Ishikawa (cell line): ENCODE results near the gene ZNF423.

Experiments
- CEBPB ChIP-seq: IDR thresholded peaks from 2 replicates; pipeline ENCODE4 v1.6.1; 2012
- CREB1 ChIP-seq: IDR thresholded peaks from 2 replicates; pipeline ENCODE4 v1.6.1; 2012; ENCODE audit warnings: low read depth
- EGR1 ChIP-seq: IDR thresholded peaks from 2 replicates; pipeline ENCODE4 v1.6.1; 2012
- EP300 ChIP-seq: IDR thresholded peaks from 2 replicates; pipeline ENCODE4 v1.6.1; 2012; ENCODE audit warnings: borderline replicate concordance
- FOXM1 ChIP-seq: IDR thresholded peaks from 2 replicates; pipeline ENCODE4 v1.6.1; 2012; ENCODE audit warnings: low read depth, borderline replicate concordance
- RAD21 ChIP-seq: IDR thresholded peaks from 2 replicates; pipeline ENCODE4 v1.6.1; 2012; ENCODE audit warnings: low read depth
- TAF1 ChIP-seq: IDR thresholded peaks from 2 replicates; pipeline ENCODE4 v1.6.1; 2012; ENCODE audit warnings: low read depth, mild to moderate bottlenecking
- TCF12 ChIP-seq: IDR thresholded peaks from 2 replicates; pipeline ENCODE4 v1.6.1; 2012; ENCODE audit warnings: low read depth
- TEAD4 ChIP-seq: IDR thresholded peaks from 2 replicates; pipeline ENCODE4 v1.6.1; 2012
- YY1 ChIP-seq: IDR thresholded peaks from 2 replicates; pipeline ENCODE4 v1.6.1; 2012; ENCODE audit warnings: low read depth
- TF ChIP-seq, protein P1 (sequence below): IDR thresholded peaks from 2 replicates; pipeline ENCODE4 v1.6.1; 2012
- TF ChIP-seq, protein P2 (sequence below): IDR thresholded peaks from 2 replicates; pipeline ENCODE4 v1.6.1; 2012; ENCODE audit warnings: low read depth, mild to moderate bottlenecking

DNA sequence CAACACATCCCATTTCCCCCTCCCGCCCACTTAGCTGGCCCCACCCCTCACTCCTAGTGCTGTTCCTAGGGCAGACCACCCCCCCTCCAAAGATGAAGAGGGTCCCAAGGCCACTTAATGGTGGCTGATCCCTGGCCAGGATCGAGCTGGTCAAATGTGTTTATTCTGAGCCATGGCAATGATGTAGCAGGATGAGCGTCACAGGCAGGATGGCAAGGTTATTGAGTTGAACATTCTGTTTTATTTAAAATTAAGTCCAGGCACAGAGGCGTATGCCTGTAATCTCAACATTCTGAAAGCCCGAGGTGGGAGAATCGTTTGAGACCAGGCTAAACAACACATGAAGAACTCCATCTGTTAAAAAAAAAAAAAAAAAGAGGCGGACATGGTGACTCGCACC is 12.2 kb downstream of the ZNF423 start:
- TF ChIP-seq EP300: no peak
- TF ChIP-seq RAD21: no peak
- TF ChIP-seq, protein P1, sequence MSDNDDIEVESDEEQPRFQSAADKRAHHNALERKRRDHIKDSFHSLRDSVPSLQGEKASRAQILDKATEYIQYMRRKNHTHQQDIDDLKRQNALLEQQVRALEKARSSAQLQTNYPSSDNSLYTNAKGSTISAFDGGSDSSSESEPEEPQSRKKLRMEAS: no peak
- TF ChIP-seq EGR1: no peak
- no peak for TF ChIP-seq TAF1
- TF ChIP-seq CREB1: no peak
- TF ChIP-seq TEAD4: no peak
- TF ChIP-seq CEBPB: no peak
- TF ChIP-seq YY1: no peak
- no peak for TF ChIP-seq FOXM1
- TF ChIP-seq, protein P2, sequence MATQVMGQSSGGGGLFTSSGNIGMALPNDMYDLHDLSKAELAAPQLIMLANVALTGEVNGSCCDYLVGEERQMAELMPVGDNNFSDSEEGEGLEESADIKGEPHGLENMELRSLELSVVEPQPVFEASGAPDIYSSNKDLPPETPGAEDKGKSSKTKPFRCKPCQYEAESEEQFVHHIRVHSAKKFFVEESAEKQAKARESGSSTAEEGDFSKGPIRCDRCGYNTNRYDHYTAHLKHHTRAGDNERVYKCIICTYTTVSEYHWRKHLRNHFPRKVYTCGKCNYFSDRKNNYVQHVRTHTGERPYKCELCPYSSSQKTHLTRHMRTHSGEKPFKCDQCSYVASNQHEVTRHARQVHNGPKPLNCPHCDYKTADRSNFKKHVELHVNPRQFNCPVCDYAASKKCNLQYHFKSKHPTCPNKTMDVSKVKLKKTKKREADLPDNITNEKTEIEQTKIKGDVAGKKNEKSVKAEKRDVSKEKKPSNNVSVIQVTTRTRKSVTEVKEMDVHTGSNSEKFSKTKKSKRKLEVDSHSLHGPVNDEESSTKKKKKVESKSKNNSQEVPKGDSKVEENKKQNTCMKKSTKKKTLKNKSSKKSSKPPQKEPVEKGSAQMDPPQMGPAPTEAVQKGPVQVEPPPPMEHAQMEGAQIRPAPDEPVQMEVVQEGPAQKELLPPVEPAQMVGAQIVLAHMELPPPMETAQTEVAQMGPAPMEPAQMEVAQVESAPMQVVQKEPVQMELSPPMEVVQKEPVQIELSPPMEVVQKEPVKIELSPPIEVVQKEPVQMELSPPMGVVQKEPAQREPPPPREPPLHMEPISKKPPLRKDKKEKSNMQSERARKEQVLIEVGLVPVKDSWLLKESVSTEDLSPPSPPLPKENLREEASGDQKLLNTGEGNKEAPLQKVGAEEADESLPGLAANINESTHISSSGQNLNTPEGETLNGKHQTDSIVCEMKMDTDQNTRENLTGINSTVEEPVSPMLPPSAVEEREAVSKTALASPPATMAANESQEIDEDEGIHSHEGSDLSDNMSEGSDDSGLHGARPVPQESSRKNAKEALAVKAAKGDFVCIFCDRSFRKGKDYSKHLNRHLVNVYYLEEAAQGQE: no peak
- no peak for TF ChIP-seq TCF12
